Colonic mucosa (tissue), 4 donors: ENCODE results near the gene KLK7. TPM values are rescaled to one million over a fixed set of nuclear protein-coding genes. Genes with fewer than 3 reads are reported as not detected.

Source experiments
- DNase-seq: peaks from one replicate; pipeline ENCODE4 v3.0.0-alpha.2; 2020
- H3K27ac ChIP-seq: fragments of 200-600 bp; one replicate; pipeline ENCODE4 v1.8.0; 2021
- H3K27me3 ChIP-seq: fragments of 200-600 bp; one replicate; pipeline ENCODE4 v1.8.0; 2021
- H3K36me3 ChIP-seq: fragments of 200-600 bp; one replicate; pipeline ENCODE4 v1.8.0; 2021
- H3K4me1 ChIP-seq: fragments of 200-600 bp; one replicate; pipeline ENCODE4 v1.8.0; 2021; ENCODE audit warnings: mild to moderate bottlenecking
- H3K4me3 ChIP-seq: fragments of 200-600 bp; one replicate; pipeline ENCODE4 v1.8.0; 2021
- H3K9ac ChIP-seq, 2 donors: one replicate each; pipeline ENCODE4 v1.7.0; 2013; ENCODE audit warnings: control low read depth in 2 of 2, low read depth in 2 of 2, low read length in 2 of 2
- H3K9me3 ChIP-seq: fragments of 200-600 bp; one replicate; pipeline ENCODE4 v1.8.0; 2021
- CTCF ChIP-seq: fragments of 200-600 bp; IDR thresholded peaks from one replicate; pipeline ENCODE4 v1.8.0; 2022; ENCODE audit warnings: antibody characterized with exemption, mild to moderate bottlenecking
- intact Hi-C: fragments of 100-400 bp; cut with DNase I; formaldehyde crosslinking; loops from one replicate; pipeline ENCODE4 v1.14.1; 2022
- total RNA-seq, 2 donors: library from RNA; stranded (reverse); fragmentation: NEBNext Ultra II Directional in 1 of 2; extraction: Animal tissue kit (Norgen Biotek cat#: 25700) in 1 of 2; gene quantifications; one replicate each; pipeline ENCODE4 v1.2.1, GENCODE V29; 2021
- donor health status: healthy.
- donor health status: DM: no; HTN: no; CAD: no.
- donor health status: DM: no; HTN: no; CAD: no.

Gene KLK7
- total RNA-seq, 2 donors from 2014 or later: not detected

DNA sequence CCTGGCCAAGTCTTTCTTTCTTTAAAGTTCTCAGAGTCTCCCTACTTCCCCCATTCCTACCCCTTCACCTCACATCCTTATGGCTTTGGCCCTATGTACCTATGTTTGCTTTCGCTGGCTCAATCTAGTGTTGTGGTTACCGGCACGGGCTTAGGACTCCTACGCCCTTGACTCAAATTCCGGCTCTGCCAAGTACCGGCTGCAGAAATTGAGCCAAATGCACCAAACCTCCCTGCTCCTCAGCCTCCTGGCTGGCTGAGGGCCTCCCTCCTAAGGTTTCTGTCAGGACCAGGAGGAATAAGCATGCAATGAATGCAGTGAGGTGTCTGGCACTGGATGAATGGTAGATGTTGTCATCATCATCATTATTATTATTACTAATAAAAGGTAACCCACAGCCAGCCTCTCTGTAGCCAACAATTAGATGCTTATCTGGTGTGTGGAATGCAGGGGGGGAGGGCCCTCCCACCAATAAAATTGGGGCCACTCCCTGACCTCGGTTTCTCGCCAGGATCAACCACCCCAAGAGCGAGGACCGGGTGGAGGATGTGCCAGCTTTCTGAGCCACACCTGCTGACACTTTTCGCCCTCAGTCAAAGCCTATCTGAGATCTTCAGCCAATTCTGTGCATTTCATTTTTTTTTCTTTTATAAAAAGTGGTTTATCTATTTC is 51.6 kb downstream of the KLK7 start:
- H3K4me3 ChIP-seq: no peak overlapping the region
- intact Hi-C loops: loop anchor here (5.0 kb wide), 1 partner anchor 165 kb away; no protein-coding TSS in a partner anchor
- H3K27me3 ChIP-seq: no peaks in the 10 kb centered on the region
- H3K36me3 ChIP-seq: no peaks in the 10 kb centered on the region
- no peak overlapping the region for H3K9ac ChIP-seq
- H3K4me1 ChIP-seq: no peaks in the 10 kb centered on the region
- H3K9me3 ChIP-seq: no peaks in the 10 kb centered on the region
- H3K27ac ChIP-seq: no peak overlapping the region
- no peak for TF ChIP-seq CTCF
- no peak for DNase-seq

DNA sequence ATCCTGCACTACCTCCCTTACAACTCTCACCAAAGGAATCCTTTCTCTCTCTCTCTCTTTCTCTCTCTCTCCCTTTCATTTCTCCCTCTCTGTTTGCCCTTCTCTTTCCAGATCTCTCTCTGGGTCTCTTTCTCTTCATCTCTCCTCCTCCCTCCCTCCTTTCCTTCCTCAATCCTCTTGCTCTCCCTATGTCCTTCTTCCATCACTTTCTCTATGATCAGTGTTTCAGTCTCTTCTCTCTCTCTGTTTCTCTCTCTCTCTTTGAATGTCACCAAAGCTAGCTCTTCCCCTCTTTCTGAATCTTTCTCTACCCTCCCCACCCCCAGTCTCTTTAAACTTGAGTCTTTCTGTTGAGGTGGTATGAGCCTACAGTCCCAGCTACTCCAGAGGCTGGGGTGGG is 52.7 kb downstream of the KLK7 start:
- no peak overlapping the region for H3K9ac ChIP-seq
- intact Hi-C loops: loop anchor here (5.0 kb wide), 1 partner anchor 166 kb away; no protein-coding TSS in a partner anchor

GRCh38 chr19:50928831-50929230 is 54.9 kb downstream of the KLK7 start:
- no peak for DNase-seq
- intact Hi-C loops: no loop called here
- no peak for TF ChIP-seq CTCF
- Histone ChIP-seq H3K27me3 (no peaks in the 10 kb centered on the region), H3K27ac (no peak overlapping the region), H3K9me3 (no peaks in the 10 kb centered on the region), H3K9ac (no peak overlapping the region), H3K4me1 (no peaks in the 10 kb centered on the region), H3K36me3 (no peaks in the 10 kb centered on the region), H3K4me3 (no peak overlapping the region)

More for the DNA sequence above, 52.7 kb downstream of the KLK7 start:
- no peaks in the 10 kb centered on the region for H3K36me3 ChIP-seq
- DNase-seq: no peak
- H3K27ac ChIP-seq: no peak overlapping the region
- TF ChIP-seq CTCF: no peak
- H3K27me3 ChIP-seq: no peaks in the 10 kb centered on the region
- H3K4me1 ChIP-seq: no peaks in the 10 kb centered on the region
- no peak overlapping the region for H3K4me3 ChIP-seq
- no peaks in the 10 kb centered on the region for H3K9me3 ChIP-seq

Other genes with a start within 250 kb of the KLK7 start
- gene GPR32, start 213.5 kb downstream of the KLK7 start, total RNA-seq: not detected
- not detected for gene ACP4, start 193.5 kb downstream of the KLK7 start, total RNA-seq
- 100 to 1,000 TPM; 104 to 130 TPM for gene KLK1, start 160.1 kb downstream of the KLK7 start, total RNA-seq
- gene KLK15, start 150.3 kb downstream of the KLK7 start, total RNA-seq: 1 to 10 TPM; 2.9 to 3.6 TPM
- 1 to 10 TPM; 2.4 to 2.5 TPM for gene KLK3, start 129.0 kb downstream of the KLK7 start, total RNA-seq
- gene KLK2, start 110.5 kb downstream of the KLK7 start, total RNA-seq: not detected
- gene KLK4, start 72.5 kb downstream of the KLK7 start, total RNA-seq: 1 to 10 TPM; 1.2 to 2.0 TPM
- gene KLK5, start 30.9 kb downstream of the KLK7 start, total RNA-seq: not detected
- gene KLK6, start 14.3 kb downstream of the KLK7 start, total RNA-seq: not detected
- not detected for gene KLK8, start 17.7 kb upstream of the KLK7 start, total RNA-seq
- gene KLK10, start 35.8 kb upstream of the KLK7 start, total RNA-seq: 1 to 10 TPM in 1 of 2 donors, under 1 TPM in 1; 0.40 to 1.1 TPM
- under 1 TPM; 0.88 to 0.94 TPM for gene KLK11, start 42.7 kb upstream of the KLK7 start, total RNA-seq
- gene KLK12, start 51.1 kb upstream of the KLK7 start, total RNA-seq: 1 to 10 TPM in 1 of 2 donors, under 1 TPM in 1; 0.64 to 1.4 TPM
- not detected for gene KLK13, start 81.2 kb upstream of the KLK7 start, total RNA-seq
- under 1 TPM in 1 of 2 donors, not detected in 1; 0.52 TPM for gene KLK14, start 99.0 kb upstream of the KLK7 start, total RNA-seq
- 10 to 100 TPM in 1 of 2 donors, 1 to 10 TPM in 1; 6.1 to 11.8 TPM for gene CTU1, start 124.5 kb upstream of the KLK7 start, total RNA-seq
- 1 to 10 TPM in 1 of 2 donors, under 1 TPM in 1; 0.86 to 1.7 TPM for gene SIGLEC9, start 141.0 kb upstream of the KLK7 start, total RNA-seq
- gene SIGLEC7, start 158.4 kb upstream of the KLK7 start, total RNA-seq: 1 to 10 TPM in 1 of 2 donors, under 1 TPM in 1; 0.35 to 1.0 TPM
- 1 to 10 TPM; 2.0 to 3.5 TPM for gene CD33, start 241.2 kb upstream of the KLK7 start, total RNA-seq